HG02678 (cell line): ENCODE data around the gene SLC2A9.

Experiments
- ATAC-seq: cut with Tn5 transposase; IDR thresholded peaks from one replicate; pipeline ENCODE4 v1.9.1; 2021; ENCODE audit warnings: mild to moderate bottlenecking, moderate library complexity; ENCODE audit not compliant: unreplicated experiment

Gene SLC2A9

DNA sequence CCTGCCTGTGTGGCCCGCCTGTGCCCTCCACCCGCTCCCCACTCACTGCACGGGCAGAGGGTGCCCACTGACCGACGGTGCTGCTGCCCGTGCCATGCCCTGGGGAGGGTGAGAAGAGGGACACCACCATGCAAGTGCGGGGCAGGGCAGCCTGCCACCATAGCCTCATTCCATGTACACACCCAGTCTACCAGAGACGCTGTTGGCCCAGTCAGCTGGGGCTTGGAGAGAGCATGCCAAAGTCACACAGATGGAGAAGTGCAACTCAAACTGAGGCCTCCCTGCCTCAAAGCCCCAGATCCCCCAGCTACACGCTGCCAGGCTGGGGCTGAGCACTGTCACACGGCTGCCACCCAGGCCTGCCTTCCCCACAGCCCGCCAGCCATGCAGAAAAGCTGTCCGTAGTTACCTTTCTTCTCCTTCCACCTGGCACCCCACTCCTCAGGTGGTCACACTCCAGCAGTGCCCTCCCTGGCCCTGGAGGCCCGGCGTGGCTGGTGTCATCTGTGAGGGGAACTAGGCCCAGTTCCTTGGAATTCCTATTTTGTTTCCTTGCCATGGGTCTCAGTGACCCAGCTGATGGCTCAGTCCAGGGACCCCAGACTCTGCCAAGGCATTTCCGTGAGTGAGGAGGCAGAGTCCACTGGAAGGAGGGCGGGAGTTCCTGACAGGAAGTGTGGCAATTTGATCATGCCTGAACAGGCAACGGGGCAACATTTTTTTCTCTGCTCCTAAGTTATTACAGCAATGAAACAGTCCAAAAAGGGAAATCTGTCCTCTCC, at the start of gene SLC2A9:
Gene SLC2A9, minus strand, starts transcription at position 627 of the 782 bp plus-strand sequence. Its CDS starts 68 bp downstream, at position 559.
- ATAC-seq, result no peak

- no peak for ATAC-seq
Observed at GRCh38 chr4:10069075-10069642, 47.9 kb upstream of the SLC2A9 start.

DNA sequence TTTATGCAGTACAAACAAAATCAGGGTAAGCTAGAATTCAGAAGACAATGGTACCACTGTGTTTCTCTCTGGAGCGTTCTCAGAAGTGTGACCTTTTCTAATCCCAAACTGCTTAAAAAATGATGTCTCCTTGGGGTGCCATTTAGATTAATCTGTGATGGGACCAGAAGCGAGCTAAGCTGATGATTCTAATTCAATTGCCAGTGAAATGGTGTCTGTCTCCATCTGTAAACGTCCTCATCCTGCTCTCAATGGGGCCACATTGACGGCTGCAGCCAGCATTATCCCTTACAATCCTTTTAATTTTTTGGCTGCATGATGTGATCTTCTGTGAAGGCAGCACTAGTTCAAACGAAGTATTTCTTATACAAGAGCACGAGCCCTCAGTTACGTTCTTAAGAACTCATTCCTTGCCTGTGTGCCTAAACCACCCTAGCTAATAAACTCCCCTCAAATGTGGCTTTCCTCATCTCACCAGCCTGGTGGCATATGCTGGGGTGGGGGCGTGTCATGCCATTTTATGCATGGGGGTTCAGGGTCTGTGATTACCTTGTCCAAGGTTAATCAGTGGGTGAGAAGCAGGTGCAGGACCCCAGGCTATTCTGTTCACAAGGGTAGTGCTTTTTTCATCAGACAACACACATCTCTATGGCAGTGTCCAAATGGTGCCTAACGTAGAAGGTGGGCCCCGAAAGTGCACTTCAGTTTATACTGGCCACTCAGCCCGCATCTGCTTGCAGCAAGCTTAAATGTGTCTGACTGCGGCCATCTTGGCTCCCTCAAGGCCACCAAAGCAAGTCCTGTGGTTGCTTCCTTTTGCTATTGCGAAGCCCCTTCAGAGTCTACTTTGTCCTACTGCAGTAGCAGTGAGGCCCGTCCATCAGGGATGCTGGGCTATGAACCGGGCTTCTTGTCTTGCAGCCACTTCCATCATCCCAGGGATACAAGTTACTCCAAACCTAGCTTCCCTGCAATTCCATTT, 45.7 kb upstream of the SLC2A9 start:
- ATAC-seq, result no peak

DNA sequence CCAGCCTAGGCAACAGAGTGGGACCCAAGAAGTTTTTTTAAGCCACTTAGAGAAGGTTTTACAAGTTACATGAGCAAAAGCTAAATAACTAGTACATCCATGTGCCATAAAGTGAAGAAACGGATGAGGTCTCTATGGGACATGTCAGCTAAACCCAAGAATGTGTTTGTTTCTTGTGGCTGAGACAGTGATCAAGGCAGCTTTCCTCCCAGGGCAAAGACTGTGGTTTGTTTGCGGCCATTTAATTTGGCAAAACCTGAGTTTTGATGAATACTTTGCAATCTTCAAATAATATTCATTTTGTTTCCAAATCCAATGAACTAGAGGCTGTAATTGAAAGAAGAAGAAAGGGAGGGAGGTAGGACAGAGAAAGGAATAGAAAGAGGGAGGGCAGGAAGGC, 44.9 kb upstream of the SLC2A9 start:
- ATAC-seq, result no peak

DNA sequence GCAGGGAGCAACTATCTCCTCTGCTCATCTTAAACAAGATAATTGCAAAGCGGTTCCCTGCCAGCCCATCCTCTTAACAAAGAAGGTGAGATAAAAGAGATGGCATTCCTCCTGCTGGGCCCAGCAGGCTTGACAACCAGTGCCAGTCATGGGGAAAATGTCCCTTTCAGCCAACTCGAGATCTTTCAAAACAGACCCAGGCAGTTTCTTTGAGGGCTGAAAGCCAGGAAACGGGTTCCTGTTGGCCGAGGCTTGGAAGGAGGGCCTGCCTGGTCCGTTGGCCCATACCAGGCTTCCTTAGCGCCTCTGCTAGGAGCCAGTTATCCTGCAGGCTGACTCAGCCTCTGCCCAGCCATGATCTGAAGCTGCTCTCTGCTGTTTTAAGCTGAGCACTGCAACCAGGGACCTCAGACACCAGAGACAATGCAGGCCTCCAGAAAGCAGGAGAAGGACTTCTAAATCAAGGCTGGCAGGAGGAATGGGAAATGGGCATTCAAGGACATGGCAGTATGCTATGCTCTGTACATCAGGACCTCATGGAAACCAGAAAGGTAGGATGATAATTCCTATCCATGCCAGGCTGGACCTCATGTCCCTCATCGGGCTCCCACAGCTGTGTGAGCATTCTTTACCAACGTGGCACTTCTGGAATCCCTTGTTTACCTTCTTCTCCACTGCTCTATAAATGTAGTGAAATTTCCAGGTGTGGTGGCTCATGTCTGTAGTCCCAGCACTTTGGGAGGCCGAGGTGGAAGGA, 42.4 kb upstream of the SLC2A9 start:
- no peak for ATAC-seq

GRCh38 chr4:10061650-10062415, 40.5 kb upstream of the SLC2A9 start:
- ATAC-seq, result no peak

DNA sequence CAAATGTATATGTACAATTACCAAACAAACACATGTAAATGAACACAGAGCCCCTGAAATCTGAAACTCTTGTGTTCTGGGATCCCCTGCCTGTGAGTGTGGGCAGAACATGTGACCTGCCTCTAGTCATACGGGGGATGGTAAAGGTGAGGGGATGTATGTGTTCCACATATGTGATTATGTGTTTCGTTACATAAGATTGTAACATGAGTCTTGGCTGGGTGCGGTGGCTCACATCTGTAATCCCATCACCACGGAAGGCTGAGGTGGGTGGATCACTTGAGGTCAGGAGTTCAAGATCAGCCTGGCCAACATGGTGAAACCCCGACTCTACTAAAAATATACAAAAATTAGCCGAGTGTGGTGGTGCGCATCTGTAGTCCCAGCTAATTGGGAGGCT, 37.1 kb upstream of the SLC2A9 start:
- ATAC-seq, result no peak

DNA sequence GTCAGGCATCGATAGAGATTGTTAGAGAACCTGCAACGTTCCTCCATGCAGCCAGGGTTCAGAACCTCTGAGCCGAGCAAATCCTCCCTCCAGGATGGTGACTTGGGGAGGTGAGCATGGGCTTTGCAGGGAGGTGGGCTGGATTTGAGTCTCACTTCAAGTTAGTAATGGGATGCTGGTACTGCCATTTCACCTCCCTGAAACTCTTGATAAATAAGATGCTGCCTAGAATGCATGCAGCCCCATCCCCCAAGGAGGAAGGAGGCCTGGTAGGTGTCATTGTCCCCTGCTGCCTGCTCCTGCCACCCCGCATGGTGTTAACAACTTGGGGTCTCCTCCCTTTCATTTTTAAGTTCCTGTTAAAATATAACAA, 35.7 kb upstream of the SLC2A9 start:
- no peak for ATAC-seq

DNA sequence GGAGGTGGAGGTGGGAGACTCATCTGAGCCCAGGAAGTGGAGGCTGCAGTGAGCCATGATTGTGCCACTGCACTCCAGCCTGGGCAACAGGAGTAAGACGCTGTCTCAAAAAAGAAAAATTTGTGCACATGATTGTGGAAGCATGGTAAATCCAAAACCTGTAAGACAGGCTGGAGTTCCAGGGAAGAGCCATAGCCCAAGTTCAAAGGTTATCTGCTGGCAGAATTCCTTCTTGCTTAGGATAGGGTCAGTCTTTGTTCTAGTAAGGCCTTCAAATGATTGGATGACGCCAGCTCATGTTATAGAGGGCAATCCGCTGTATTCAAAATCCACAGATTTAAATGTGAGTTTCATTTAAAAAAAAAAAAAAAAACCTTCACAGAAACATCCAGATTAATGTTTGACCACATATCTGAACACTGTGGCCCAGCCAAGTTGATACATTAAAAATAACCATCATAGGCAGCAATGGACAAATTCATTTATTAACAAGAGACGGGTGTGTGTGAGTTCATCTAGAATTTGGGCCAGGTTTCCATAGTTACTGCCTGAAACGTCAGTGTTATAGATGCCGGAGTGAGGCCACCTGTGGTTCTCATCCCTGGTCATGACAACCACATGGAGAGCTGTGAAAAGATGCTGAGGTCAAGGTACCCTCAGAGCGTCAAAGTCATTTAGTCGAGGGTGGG, 35.2 kb upstream of the SLC2A9 start:
- no peak for ATAC-seq

- ATAC-seq, result no peak
Observed at GRCh38 chr4:10055871-10056270, 34.6 kb upstream of the SLC2A9 start.

GRCh38 chr4:10054571-10055041, 33.3 kb upstream of the SLC2A9 start:
- ATAC-seq, result no peak

GRCh38 chr4:10053635-10054453, 32.5 kb upstream of the SLC2A9 start:
- ATAC-seq, result no peak

DNA sequence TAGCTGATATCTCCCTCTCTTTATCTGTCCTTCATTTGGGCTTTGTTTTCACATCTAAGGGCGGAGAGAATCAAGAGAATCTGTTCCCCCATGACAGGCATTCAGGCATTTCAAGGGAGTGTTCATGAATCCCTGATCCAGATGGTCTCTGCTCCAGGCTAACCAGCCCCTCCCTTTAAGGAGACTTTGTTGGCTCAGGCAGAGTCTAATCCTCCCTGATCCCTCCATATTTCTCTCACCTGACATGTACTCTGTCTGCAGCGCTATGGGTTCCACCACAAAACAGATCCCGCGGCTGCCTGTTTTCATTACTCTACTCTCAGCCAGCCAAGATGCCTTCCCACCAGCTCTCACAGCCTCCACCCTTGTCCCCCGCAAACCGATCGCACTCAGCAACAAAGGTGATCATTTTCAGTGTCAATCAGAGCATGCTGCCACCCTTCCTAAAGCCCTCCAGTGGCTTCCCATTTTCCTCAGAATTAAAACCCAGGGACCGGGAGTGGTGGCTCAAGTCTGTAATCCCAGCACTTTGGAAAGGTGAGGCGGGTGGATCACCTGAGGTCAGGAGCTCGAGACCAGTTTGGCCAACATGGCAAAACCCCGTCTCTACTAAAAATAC, 30.3 kb upstream of the SLC2A9 start:
- no peak for ATAC-seq

GRCh38 chr4:10050721-10051120, 29.4 kb upstream of the SLC2A9 start:
- ATAC-seq, result no peak

DNA sequence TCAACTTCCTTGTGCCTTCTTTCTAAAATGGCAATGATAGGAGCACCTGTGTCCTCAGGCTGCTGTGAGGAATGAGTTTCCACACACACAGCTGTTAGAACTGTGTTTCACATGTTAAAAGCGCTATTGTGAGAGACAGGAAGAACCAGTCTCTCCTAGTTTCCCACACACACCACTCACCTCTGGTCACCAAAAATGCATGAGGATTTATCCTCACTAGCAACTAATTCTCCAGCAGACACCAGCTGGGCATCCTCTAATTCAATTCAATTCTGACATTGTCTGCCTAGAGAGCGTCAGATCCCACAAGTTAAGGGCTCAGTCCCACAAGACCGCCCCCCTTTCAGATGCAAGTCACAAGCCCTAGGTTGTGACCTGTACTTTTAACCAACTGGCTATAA, 29.0 kb upstream of the SLC2A9 start:
- ATAC-seq, result no peak

- no peak for ATAC-seq
Observed at GRCh38 chr4:10048941-10049697, 27.8 kb upstream of the SLC2A9 start.

GRCh38 chr4:10047967-10048366, 26.7 kb upstream of the SLC2A9 start:
- ATAC-seq, result no peak
